Measurements from ENCODE around the gene TINAGL1. TPM values are rescaled to one million over a fixed set of nuclear protein-coding genes. Genes with fewer than 3 reads are reported as not detected.
A peak's percentile ranks its signal among the peaks of the same experiment; 100 is the strongest.

Gene TINAGL1
- total and polyA plus RNA-seq, 2 of the 13 experiments (the other 11 are each of a cell fraction or from before 2014, with no cell fraction given): 24.7 to 76.8 TPM

- TF ChIP-seq KIAA2018 (CRISPR knock-in tag; IDR thresholded peaks at IDR 0.05; ENCODE audit: borderline replicate concordance) (no peak), ZXDC (CRISPR knock-in tag; IDR thresholded peaks at IDR 0.05) (no peak), ZSCAN20 (CRISPR knock-in tag; IDR thresholded peaks at IDR 0.05; ENCODE audit: borderline replicate concordance) (no peak), ZNF121 (CRISPR knock-in tag; IDR thresholded peaks at IDR 0.05) (peak; percentile 21; the same call in 1 of the 2 replicates), KDM3A (CRISPR knock-in tag; IDR thresholded peaks at IDR 0.05; ENCODE audit: low read depth) (no peak), TBX2 (CRISPR knock-in tag; IDR thresholded peaks at IDR 0.05; ENCODE audit: borderline replicate concordance) (peak; percentile 39; the same call in 1 of the 2 replicates), MED1 (CRISPR knock-in tag; IDR thresholded peaks at IDR 0.05) (peak; percentile 63; the same call in 1 of the 2 replicates), SRF (IDR thresholded peaks at IDR 0.05; ENCODE audit: low read depth, low read length) (no peak), ZNF414 (CRISPR knock-in tag; IDR thresholded peaks at IDR 0.05) (no peak), ZFY (CRISPR knock-in tag; IDR thresholded peaks at IDR 0.05) (peak; percentile 58), TCF7 (IDR thresholded peaks at IDR 0.05; ENCODE audit: low read depth) (no peak), RFXANK (CRISPR knock-in tag; IDR thresholded peaks at IDR 0.05) (no peak), ZNF326 (CRISPR knock-in tag; IDR thresholded peaks at IDR 0.05; ENCODE audit: borderline replicate concordance) (no peak), MAF1 (CRISPR knock-in tag; IDR thresholded peaks at IDR 0.05; ENCODE audit: borderline replicate concordance) (no peak)
Observed at GRCh38 chr1:31583995-31584868, 7.9 kb downstream of the TINAGL1 start (continued).

Measured in HepG2 (cell line).